DMS 273 treated with DMSO at 0.1 percent for 48 hours (cell line): ENCODE measurements around the gene ADISSP.

Experiments
- DNase-seq: peaks from one replicate; lab custom pipeline; 2025; lab: John Stamatoyannopoulos, UW

The ADISSP gene

DNA sequence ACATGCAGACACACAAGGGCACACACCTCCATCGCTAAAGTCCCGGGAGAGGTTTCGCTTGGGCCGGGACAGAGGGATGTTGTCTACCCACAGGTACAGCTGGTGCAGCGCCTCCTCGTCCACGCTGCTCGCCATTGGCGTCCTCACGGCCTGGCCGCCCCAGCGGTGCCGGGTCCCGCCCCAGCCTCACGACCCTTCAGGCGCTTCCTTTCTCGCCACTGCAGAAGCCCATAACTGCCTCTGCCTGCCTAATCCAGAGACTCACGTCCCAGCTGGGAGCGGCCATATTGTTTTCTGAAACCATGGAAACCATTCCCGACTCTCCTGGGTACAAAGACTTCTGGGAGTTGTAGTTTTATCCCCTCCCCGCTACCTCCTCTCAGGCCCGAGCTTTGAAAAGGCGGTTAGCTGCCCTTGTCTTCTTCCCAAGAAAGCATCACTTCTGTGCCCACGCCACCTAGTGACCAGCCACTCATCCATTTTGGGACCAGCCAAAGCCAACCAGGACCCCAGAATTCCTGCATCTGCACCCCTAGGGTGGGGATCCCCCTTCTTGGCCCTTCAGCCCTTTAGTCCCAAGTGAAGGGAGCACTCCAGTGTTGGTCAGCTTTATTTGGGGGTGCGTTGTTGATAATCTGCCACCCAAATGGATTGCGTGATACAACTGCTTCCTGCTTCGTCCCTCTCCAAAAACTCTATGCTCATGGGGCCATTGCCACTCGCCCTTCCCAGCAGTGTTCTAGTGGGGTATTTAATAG lies 13.8 kb upstream of the ADISSP start, which contains the start of gene SPEF1:
TSS of gene SPEF1 (minus strand) at position 296 of the 758 bp plus-strand sequence. CDS start at position 135, 161 bp downstream.
- peak; percentile 95 for DNase-seq

DNA sequence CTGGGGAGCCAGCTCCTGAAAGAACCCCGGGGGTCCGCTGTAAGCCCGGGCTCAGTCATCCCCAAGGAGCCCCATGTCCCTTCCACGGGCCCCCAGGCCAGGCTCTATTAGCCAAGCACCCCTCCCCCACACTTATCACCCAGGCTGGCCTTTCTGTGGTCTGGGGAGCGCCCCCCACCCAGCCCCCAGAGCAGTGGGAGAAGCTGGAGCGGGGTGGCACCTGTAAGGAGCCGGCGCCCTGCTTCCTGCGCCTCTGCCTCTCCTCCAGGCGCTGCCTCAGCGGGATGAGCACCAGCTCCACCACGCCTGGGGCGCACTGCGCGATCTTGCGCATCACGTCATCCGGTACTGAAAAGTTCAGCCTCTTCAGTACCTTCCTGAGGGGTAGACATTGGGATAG lies 11.4 kb upstream of the ADISSP start:
- no peak for DNase-seq

DNA sequence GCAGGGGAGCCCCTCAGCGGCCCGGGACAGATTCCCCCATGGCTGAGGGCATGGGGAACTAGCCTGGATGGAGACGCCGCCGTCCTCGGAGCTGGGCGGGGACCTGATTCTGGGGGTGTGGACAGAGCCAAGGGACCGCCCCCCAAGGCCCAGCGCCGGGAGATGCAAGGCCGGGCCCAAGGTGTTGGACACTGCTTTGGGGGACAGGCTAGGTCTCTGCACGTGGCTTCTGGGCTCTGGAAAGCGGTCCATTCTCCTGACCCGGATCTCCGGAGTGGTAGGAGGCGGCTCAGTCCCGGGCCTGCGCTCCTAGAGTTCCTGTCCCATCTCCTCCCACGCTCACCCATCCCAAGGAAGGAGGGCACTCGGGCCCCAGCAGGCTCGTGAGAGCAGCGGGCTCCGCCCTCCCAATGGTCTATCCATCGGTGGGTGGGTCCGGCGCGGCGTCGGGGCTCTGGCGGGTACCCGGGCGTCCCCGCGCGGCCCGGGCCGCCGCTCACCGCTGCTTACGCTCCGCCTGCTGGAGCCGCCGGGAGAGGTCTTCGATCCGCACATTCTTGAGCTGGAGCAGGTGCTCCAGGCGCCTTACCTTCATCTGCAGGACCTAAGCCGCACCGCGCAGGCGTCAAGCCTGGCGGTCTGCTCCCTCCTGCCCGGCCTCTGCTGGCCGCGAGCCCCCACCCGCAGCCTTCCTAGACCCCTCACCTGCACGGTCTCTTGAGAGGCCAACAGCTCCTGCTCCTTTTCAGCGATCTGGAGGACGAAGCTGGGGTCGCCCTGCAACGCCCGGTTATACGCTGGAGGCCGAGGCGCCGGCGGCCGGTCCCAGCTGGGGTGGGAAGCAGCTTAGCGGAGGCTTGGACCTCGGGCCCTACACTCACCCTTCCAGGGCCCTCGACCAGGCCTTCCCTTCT lies 10.4 kb upstream of the ADISSP start:
- DNase-seq, result peak; percentile 27

DNA sequence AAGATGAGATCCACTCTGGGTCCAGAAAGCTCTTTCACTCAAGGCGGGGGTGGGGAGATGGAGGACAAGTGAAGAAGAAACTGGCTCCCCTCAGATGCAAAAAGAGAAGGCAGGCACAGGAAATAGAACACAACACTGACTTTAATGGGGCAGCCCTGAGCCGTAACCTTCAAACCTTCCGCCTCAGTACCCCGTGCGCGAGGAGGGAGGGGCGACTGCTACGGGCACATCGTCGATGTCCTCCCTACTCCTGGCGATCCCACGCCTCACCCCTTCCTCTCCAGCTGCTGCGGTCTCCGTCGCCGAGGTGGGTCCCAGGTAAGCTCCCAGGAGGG lies 9.8 kb upstream of the ADISSP start:
- no peak for DNase-seq

DNA sequence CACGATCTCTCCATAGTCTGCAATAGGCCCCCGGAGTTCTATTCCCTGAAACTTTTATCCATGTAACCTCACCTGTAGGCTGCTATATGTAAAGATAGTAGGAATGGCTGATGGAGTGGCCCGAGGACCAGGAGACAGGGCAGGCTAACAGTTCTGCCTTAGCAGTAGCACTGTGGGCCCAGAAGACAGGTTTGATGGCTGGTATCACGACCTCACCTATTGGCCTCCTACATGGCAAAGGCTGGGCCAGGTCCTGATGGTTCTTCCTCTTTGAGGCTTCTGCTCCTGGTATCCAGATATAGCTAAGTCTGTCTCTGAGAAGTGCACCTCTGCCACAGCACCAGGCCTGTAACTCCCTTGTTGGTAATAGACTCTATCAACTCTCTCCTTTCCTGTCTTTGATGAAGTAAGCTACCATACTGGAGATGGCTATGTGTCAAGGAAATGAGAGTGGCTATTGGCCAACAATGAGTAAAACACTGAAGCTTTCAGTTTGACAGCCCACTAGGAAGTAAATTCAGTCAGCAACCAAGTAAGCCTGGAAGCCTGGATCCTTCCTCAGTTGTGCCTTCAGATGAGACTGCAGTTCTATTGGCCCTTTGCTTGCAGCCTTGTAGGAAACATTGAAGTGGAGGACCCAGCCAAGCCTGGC lies 8.0 kb upstream of the ADISSP start:
- no peak for DNase-seq

DNA sequence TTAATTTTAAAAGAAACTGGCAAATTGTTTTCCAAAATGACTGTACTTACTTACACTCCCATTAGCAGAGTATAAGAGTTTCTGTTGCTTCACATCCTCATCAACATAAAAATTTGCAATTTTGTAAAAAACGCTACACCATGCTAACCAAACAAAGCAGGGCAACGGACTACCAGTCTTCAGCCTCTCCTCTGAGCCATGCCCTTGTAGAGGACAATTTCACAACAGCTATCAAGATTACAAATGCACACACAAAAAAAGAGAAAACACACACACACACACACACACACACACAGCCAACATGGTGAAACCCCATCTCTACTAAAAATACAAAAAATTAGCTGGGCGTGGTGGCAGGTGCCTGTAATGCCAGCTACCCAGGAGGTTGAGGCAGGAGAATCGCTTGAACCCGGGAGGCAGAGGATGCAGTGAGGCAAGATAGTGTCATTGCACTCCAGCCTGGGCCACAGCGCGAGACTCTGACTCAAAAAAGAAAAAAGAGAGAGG lies 4.1 kb upstream of the ADISSP start:
- no peak for DNase-seq

DNA sequence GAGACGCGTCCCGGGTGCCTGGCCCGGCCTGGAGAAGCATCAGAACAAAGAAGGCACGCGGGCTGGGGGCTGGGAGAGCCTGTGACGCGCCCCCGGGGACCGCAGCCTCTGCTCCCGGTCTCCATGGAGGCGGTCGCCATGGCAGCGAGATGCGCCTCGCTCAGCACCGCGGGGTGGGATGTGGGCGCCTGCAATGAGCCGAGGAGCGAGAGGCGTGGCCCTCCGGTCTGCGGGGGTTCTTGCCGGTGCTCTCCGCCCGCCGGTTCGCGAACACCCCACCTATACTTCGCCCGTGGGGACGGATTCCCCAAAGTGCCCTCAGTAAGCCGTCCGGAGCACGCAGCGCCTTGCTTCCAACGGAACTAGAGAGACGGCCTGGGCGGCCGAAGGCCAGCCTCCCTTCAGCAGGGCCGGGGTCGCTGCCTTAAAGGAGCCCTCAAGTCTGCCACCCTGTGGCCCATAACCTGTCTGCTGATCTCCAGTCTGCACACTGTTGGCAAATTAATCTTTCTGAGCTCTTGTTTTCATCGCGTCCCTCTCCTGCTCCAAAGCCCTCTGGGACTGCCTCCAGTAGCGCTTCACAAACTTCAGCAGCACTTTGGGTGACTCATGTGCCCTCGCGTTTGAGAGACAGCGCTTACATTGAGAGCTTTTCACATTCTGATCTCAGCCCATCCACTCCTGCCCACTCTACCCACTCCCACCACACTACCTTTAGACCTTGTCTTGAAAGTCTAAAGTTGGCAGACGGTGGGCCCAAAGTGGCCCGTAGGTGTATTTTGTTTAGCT lies 983 bp upstream of the ADISSP start:
- peak; percentile 59 for DNase-seq

DNA sequence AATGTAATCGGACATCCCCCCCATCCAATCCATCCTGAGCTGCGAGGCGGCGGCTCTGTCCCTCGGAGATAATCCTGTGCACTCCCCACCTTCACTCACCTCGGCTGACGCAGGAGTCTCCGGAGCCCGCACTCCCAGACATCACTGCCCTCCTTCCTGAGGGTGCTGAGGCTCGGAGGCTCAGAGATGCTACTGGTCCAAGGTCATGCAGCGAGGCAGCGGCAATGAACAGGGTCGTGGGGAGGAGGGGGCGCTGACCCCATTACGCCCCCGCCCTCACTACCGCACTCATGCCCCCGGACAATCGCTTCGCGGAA lies 485 bp downstream of the ADISSP start:
- DNase-seq, result no peak

DNA sequence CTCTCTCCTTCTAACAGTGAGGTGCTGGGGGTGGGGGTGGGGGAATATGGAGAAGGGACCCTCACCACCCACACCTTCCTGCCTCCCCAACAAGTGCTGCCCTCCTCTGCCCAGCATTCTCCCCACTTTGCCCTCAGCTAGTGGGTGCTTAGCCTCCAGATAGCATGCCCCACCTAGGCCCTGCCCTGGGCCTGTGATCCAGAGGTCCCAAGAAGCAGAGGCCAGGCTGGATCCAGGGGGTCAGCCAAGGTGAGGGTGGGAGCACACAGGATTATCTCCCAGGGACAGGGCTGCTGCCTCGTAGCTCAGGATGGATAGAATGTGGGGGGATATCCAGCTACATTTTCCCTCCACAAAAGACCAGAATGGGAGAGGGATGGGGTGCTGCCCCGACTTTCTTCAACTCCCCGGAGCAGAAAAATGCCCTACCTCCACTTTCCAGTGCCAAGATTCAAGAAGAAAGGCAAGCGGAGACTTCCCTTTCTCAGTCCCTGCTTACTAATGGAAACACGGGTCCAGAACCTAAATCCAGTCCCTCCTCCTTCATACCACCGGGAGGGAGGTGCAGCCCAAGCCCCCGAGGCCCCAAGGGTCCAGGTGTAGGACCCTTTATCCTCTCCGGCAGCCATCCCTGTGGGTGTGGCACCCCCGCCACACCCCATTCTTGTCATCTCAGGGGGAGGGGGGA lies 987 bp downstream of the ADISSP start:
- DNase-seq, result no peak

DNA sequence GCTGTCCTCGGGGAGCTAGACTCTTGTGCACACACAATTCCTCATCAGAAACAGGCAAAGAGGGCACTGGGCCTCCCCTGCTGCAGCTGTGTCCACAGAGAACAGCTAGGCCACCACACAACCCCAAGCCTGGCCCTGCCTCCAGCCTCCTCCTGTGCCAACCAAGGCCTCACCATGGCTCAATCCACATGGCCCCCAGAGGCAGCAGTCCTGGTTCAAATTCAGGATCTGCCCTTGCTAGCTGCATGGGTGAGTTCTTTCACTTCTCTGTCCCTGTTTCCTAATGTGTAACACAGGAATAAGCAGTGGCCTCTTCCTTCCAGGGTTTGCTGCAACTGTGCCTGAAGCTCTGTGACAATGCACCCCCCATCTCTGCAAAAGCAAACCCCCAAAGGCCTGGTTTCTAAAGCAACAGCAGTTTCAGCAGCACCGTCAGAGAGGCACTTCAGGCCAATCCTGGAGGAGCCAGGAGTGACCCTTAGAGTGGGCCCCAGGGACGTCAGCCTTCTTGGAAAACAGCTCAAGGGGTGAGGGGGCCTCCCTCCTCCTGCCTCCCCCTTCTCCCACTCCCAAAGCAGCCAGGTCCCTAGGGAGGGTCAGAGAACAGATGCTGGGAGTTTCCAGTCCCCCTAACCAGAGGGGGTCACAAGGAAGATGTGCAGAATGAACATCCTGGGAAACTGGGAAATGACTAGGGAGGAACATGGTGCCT lies 2.2 kb downstream of the ADISSP start:
- DNase-seq, result no peak

DNA sequence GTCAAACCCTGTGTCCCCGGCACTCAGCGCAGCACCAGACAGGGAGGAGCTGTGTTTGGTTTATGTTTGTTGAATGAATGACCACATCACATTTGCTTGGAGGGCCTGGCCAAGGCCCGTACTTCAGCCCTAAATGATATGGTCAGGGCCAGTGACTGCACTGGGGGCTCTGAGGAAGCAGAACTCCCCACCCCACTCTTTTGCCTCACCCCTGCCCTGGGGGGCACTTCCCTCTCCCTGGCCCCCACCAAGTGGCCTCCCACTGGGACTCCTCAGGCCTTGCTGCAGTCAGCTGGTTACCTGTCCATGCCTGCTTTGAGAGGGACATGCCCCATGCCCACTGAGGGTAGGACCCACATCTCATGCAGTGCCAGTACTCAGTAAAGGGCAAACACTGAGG lies 2.9 kb downstream of the ADISSP start:
- no peak for DNase-seq

DNA sequence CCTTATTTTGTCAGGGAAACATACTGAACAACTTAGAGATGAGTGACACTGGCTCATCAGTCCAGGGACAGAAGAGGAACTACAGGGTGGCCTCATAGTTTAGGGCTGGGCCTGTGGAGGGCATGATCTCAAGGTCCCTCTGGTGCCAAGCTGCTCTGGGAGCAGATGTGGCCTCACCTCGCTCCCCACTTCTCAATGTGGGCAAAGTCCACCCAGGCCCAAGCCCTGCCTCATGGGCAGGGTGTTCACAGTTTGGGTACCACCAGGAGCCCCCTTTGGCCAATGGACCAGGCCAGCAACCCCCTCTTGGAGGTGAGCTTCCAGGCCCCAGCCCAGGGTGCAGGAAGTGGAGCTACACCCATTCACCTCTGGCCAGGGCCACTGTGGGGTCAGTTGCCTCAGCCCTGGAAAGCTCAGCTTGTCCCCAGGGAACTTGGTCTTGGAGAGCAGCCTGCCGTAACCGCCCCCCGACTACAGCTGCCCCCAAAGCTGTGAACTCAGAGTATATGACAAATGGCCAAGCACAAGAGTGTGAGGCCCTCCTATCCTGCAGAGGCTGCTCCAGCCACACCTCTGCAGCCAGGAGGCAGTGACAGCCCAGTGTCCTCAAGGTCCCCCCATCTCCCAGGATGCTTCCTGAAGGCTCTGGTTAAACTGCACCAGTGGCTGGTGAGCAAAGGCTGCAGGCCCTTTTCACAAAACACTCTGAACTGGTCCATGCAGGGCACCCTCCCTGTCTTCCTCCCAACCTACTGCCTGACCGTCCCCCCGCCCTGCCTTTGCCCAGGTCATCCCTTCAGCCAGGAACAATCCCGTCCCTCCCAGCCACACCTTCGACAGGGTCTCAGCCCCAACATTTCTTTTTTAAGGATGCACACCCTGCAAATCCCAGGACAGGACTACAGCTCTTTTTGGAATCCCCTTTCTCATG lies 3.6 kb downstream of the ADISSP start:
- DNase-seq, result no peak

DNA sequence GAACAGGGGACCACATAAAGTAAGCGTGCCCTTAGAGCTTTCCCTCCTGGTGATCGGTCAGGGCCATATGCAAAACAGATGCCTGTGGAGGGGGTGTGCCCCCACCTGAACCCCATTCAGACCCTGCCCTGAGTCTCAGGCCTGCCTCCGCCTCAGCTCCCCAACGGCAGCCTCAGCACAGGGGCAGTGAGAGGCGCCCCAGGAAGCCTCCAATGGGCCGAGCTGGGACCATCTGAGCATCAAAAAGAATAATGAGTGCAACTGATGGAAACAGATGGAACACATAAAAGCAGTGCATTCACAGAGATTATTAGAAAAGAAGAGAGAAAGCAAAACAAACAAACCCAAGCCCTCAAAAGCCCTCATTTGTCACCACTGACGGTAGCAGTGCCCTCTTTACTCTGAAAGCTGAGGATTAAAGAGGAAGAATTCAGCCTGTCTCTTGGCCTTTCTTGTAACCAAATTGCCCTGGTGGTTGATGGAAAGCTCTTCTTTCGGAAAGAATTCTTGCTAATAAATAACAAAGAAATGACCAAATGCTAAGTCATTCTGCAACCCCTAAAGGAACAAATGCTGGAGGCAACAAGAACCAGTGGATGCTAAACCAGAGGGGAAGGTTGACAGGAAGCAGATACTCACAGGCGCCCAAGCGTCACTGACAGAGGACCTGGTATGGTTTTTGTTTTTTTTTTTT lies 6.8 kb downstream of the ADISSP start:
- DNase-seq, result no peak

DNA sequence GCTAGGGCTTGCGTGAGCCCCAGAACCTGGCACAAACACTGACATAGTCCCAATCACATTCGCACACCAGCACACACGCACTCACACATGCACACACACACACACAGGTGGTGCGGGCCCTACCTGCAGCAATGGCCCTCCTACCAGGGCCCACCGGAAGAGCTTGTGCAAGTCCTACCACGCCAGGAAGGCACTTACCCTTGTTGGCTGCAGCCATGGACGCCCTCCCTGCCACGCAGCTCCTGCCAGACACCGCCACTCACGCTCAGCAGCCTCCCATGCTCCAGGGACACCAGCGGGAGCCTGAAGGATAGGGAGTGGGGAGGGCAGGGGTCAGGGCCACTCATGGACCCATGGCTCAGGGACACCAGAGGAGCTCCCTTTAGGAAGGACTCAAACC lies 7.7 kb downstream of the ADISSP start:
- no peak for DNase-seq

DNA sequence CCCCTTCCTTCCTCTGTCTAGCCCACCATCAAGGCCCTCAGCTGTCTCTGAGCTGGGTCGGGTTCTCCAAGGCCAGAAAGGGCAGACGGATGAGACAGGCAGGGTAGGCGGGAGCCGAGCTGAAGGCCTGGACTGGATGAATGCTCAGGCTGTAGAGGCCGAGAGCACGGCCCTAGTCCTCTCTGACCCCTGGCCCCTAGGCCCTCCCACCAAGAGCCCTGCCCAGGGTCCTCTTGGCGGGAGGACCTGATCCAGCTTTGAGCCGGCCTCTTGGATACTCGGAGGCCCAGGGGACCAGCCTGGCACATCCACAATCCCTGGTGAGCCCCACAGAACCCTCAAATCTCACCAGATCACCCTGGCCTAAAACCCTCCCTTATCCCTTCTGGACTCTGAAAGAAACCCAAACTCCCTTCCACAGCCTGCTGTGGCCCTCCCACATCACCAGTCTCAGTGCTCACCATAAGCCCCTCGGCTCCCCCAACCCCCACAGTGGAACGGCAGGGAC lies 8.2 kb downstream of the ADISSP start:
- no peak for DNase-seq

DNA sequence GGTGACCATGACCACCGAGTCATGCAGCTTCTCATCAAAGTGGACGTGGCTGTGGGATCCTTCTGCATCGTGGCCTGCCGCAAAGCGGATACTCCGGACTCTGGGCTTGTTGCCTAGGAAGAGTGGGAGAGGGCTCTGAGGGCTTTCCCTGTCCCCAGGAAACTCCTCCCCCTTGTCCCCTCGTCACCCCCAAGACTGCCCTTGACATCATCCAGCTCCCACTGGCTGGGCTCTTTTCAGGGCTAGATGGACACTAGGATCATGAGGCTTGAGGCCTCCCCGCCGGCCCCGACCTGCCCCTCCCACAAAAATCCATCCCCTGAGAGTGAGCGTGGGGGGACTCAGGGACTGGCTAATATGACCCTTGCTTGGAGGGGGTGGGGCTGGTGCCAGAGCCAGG lies 9.0 kb downstream of the ADISSP start:
- no peak for DNase-seq

DNA sequence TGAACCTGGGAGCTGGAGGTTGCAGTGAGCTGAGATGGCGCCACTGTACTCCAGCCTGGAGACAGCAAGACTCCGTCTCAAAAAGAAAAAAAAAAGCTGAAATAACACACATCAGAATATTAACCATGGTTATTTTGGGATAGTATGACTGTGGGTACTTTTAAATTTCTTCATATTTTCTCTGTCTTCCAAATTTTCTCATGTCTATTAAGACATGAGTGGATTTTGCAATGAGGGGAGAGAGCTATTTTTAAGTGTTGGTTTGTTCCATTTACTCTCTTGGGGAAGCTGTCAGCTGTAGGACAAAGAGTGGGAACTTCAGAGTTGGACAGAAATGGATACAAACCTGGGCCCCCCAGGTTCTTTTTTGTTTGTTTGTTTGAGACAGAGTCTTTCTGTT lies 10.3 kb downstream of the ADISSP start:
- no peak for DNase-seq

DNA sequence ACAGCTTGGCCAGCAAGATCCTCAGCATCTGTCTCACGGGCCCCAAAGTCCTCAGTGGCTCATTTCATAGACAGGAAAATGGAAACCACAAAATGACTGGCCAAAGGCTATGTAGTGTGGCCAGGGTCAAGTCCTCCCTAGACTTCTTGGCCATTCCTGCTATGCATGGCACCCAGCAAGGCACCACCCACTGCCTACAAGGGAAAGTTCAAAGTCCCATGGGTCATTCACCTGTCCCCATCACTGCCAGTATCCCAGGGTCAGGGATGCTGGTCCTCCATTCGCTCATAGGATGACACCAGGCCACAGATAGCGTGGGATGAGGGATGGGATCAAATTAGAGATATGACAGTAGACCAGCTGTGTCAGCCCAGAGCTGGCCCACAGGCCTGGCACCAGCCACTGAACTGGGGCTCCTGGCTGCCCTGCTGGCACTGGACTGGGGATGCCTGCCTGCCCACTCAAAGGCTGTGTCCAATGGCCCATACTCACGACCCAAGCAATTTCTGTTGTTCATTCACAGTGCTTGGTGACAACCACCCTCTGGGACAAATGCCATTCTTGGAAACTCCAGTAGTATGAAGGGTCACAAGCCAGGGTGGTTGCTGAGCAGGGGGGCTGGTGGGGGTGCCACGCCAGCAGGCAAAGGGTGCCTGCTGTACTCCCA lies 11.6 kb downstream of the ADISSP start:
- no peak for DNase-seq
